HEK293 (cell line): ENCODE results near the gene ZNF587B.
"Not testable (repeated sequence)": the region's sequence is repeated elsewhere in the genome, so short reads cannot be mapped to it uniquely, and the experiment has no call there.

Experiments used
- CTCF ChIA-PET: fragments of 350-600 bp; formaldehyde crosslinking; extraction: SDS; loops from one replicate; lab custom pipeline; 2021; ENCODE audit warnings: antibody characterized with exemption; lab: Yijun Ruan, JAX
- POLR2A ChIA-PET: fragments of 300-600 bp; formaldehyde crosslinking; extraction: SDS; loops from one replicate; lab custom pipeline; 2020; ENCODE audit warnings: antibody characterized with exemption, inconsistent platforms; lab: Yijun Ruan, JAX
- H3K27ac ChIP-seq: fragments of 200-500 bp; sonication (Bioruptor generic); 2 replicates; pipeline ENCODE4 v1.5.1; 2014; ENCODE audit warnings: low read depth, low read length, control low read depth, inconsistent platforms; ENCODE audit errors: extremely low read depth
- H3K36me3 ChIP-seq, 2 experiments: fragments of 200-500 bp in 1 of 2; sonication (Bioruptor generic) in 1 of 2; 1 replicate in 1 of 2; 2 replicates in 1 of 2; pipeline ENCODE4 v1.5.1; 2014 to 2017; ENCODE audit warnings: inconsistent platforms in 2 of 2, low read length in 2 of 2; ENCODE audit not compliant: control insufficient read depth in 2 of 2, insufficient read depth in 1 of 2
- H3K4me1 ChIP-seq: fragments of 200-500 bp; sonication (Bioruptor generic); 2 replicates; pipeline ENCODE4 v1.5.1; 2014; ENCODE audit warnings: mild to moderate bottlenecking, low read length, inconsistent platforms; ENCODE audit not compliant: control insufficient read depth, insufficient read depth
- H3K4me3 ChIP-seq: 2 replicates; pipeline ENCODE4 v1.5.1; 2011; ENCODE audit warnings: low read depth, mild to moderate bottlenecking, control low read depth, low read length, moderate library complexity
- H3K9me3 ChIP-seq: fragments of 200-500 bp; sonication (Bioruptor generic); 2 replicates; pipeline ENCODE4 v1.5.1; 2014; ENCODE audit warnings: low read depth, low read length, inconsistent platforms; ENCODE audit not compliant: control insufficient read depth, insufficient read depth
- MZF1 ChIP-seq: fragments of 450-650 bp; formaldehyde crosslinking; IDR thresholded peaks from 2 replicates; pipeline ENCODE4 v1.5.1; 2017; ENCODE audit warnings: missing biosample characterization, missing genetic modification characterization, borderline replicate concordance
- OVOL3 ChIP-seq: fragments of 450-650 bp; formaldehyde crosslinking; IDR thresholded peaks from 2 replicates; pipeline ENCODE4 v1.5.1; 2016; ENCODE audit warnings: missing biosample characterization, missing genetic modification characterization
- SETDB1 ChIP-seq: IDR thresholded peaks from one replicate; pipeline ENCODE4 v1.6.1; 2017; ENCODE audit warnings: mild to moderate bottlenecking, low read length, moderate library complexity, mixed read lengths; ENCODE audit not compliant: insufficient read length
- SP2 ChIP-seq: fragments of 450-650 bp; formaldehyde crosslinking; IDR thresholded peaks from 2 replicates; pipeline ENCODE4 v1.5.1; 2016; ENCODE audit warnings: missing biosample characterization, missing genetic modification characterization
- ZFHX2 ChIP-seq: fragments of 450-650 bp; formaldehyde crosslinking; conservative IDR thresholded peaks from 2 replicates; pipeline ENCODE4 v1.5.1; 2016; ENCODE audit warnings: missing biosample characterization, missing genetic modification characterization
- ZNF16 ChIP-seq: fragments of 450-650 bp; formaldehyde crosslinking; IDR thresholded peaks from 2 replicates; pipeline ENCODE4 v1.5.1; 2016; ENCODE audit warnings: low read depth, missing biosample characterization, missing genetic modification characterization
- ZNF211 ChIP-seq: fragments of 450-650 bp; formaldehyde crosslinking; IDR thresholded peaks from 2 replicates; pipeline ENCODE4 v1.5.1; 2016; ENCODE audit warnings: low read depth, missing biosample characterization, missing genetic modification characterization
- ZNF221 ChIP-seq: fragments of 450-650 bp; formaldehyde crosslinking; IDR thresholded peaks from 2 replicates; pipeline ENCODE4 v1.5.1; 2017; ENCODE audit warnings: missing biosample characterization, missing genetic modification characterization, borderline replicate concordance
- ZNF292 ChIP-seq: fragments of 450-650 bp; formaldehyde crosslinking; IDR thresholded peaks from 2 replicates; pipeline ENCODE4 v1.5.1; 2016; ENCODE audit warnings: low read depth, missing biosample characterization, missing genetic modification characterization, borderline replicate concordance
- ZNF324 ChIP-seq: fragments of 450-650 bp; formaldehyde crosslinking; IDR thresholded peaks from 2 replicates; pipeline ENCODE4 v1.5.1; 2016; ENCODE audit warnings: missing biosample characterization, missing genetic modification characterization
- ZNF610 ChIP-seq: fragments of 450-650 bp; formaldehyde crosslinking; IDR thresholded peaks from 2 replicates; pipeline ENCODE4 v1.5.1; 2016; ENCODE audit warnings: missing biosample characterization, missing genetic modification characterization, borderline replicate concordance
- ZNF791 ChIP-seq: fragments of 450-650 bp; formaldehyde crosslinking; IDR thresholded peaks from 2 replicates; pipeline ENCODE4 v1.5.1; 2016; ENCODE audit warnings: missing biosample characterization, missing genetic modification characterization
- TF ChIP-seq, protein P1 (sequence below): fragments of 450-650 bp; formaldehyde crosslinking; IDR thresholded peaks from 2 replicates; pipeline ENCODE4 v1.5.1; 2016; ENCODE audit warnings: missing biosample characterization, missing genetic modification characterization
- TF ChIP-seq, protein P2 (sequence below): fragments of 450-650 bp; formaldehyde crosslinking; IDR thresholded peaks from 2 replicates; pipeline ENCODE4 v1.5.1; 2016; ENCODE audit warnings: missing biosample characterization, missing genetic modification characterization

The ZNF587B gene

GRCh38 chr19:57872450-57872849 lies 42.4 kb downstream of the ZNF587B start:
- TF ChIP-seq, protein P1, sequence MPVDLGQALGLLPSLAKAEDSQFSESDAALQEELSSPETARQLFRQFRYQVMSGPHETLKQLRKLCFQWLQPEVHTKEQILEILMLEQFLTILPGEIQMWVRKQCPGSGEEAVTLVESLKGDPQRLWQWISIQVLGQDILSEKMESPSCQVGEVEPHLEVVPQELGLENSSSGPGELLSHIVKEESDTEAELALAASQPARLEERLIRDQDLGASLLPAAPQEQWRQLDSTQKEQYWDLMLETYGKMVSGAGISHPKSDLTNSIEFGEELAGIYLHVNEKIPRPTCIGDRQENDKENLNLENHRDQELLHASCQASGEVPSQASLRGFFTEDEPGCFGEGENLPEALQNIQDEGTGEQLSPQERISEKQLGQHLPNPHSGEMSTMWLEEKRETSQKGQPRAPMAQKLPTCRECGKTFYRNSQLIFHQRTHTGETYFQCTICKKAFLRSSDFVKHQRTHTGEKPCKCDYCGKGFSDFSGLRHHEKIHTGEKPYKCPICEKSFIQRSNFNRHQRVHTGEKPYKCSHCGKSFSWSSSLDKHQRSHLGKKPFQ (tag by site-specific recombination): peak; percentile 80
- no peak for TF ChIP-seq ZNF211 (tag by site-specific recombination)
- peak; percentile 78 for TF ChIP-seq SETDB1
- TF ChIP-seq, all 188 proteins: peak for 2
- Histone ChIP-seq H3K4me3 (no peak overlapping the region), H3K27ac (no peak overlapping the region), H3K4me1 (no peaks in the 10 kb centered on the region), H3K36me3 (peaks cover 7 to 19% of the 10 kb centered on the region in 2 experiments), H3K9me3 (peaks cover 8% of the 10 kb centered on the region)
- ChIA-PET CTCF (no interaction called here), POLR2A (no interaction called here)

DNA sequence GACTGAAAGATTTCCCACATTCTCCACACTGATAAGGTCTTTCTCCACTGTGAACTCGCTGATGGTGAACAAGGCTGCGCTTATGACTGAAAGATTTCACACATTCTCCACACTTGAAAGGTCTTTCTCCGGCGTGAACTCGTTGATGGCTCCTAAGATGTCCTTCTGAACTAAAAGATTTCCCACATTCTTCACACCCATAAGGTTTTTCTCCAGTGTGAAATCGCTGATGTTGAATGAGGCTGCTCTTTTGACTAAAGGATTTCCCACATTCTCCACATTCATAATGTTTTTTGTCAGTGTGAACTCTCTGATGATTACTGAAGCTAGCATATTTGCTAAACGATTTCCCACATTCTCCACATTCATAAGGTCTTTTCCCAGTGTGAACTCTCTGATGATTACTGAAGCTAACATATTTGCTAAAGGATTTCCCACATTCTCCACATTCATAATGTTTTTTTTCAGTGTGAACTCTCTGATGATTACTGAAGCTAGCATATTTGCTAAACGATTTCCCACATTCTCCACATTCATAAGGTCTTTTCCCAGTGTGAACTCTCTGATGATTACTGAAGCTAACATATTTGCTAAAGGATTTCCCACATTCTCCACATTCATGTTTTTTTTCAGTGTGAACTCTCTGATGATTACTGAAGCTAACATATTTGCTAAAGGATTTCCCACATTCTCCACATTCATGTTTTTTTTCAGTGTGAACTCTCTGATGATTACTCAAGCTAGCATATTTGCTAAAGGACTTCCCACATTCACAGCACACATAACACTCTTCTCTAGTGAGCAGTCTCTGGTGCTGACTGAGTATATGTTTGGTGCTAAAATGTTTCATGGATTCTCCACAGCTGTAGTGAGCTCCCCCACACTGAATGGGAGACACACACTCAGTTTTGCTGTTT lies 44.0 kb downstream of the ZNF587B start:
- CTCF ChIA-PET, H3K9me3 ChIP-seq, H3K4me1 ChIP-seq, H3K27ac ChIP-seq, POLR2A ChIA-PET, H3K4me3 ChIP-seq: not testable (repeated sequence)
- TF ChIP-seq, protein P1 (tag by site-specific recombination): 0 out of 2 replicates have a peak, but pooled peaks have one; percentile 17
- TF ChIP-seq SETDB1: peak; percentile 93
- H3K36me3 ChIP-seq: peaks cover 0 to 12% of the 10 kb centered on the region in 2 experiments; a peak in 2 of 3 replicates

DNA sequence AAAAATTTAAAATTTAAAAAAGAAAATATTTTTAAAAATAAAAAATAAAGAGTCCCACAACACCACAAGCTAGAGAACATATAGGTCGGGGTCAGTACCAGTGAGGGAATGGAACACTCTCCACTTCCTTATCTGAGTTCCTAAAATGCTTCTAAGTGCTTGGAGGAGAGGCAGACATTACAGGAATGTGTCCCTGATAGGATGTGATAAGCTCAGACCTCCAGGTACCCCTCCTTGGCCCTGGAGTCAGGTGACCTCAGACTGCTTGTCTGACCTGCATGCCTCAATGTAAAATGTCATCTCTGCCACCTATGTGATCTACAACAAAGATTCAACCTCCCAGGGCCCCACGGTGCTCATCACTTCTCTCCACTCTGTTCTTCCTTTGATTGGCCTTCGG lies 55.9 kb downstream of the ZNF587B start:
- Histone ChIP-seq H3K9me3 (no peaks in the 10 kb centered on the region), H3K4me3 (no peak overlapping the region), H3K27ac (no peak overlapping the region), H3K4me1 (no peaks in the 10 kb centered on the region), H3K36me3 (no peaks in the 10 kb centered on the region; a peak in 1 of 3 replicates)
- POLR2A ChIA-PET: interaction anchor here (0.7 kb wide), 1 partner anchor 409 kb away, joined by 6 read pairs; no protein-coding TSS in a partner anchor
- CTCF ChIA-PET: interaction anchor here (0.5 kb wide), 1 partner anchor 1717 kb away, joined by 4 read pairs; no protein-coding TSS in a partner anchor
- TF ChIP-seq ZNF221 (tag by site-specific recombination) (no peak), ZNF791 (tag by site-specific recombination) (no peak)

- POLR2A ChIA-PET: interaction anchor here (1.3 kb wide), 1 partner anchor 73 kb away, joined by 3 read pairs; the partner anchor contains the start of gene ZNF552
- CTCF ChIA-PET: interaction anchor here (0.6 to 1.8 kb wide), 3 partner anchors 11 to 38 kb away, joined by 3 to 11 read pairs (median 3); no protein-coding TSS in a partner anchor
- H3K4me1 ChIP-seq: no peaks in the 10 kb centered on the region
- H3K9me3 ChIP-seq: no peaks in the 10 kb centered on the region
- no peaks in the 10 kb centered on the region; a peak in 1 of 3 replicates for H3K36me3 ChIP-seq
- H3K4me3 ChIP-seq: no peak overlapping the region
- no peak overlapping the region for H3K27ac ChIP-seq
- TF ChIP-seq ZNF211 (tag by site-specific recombination) (no peak), ZNF610 (tag by site-specific recombination) (no peak), SP2 (tag by site-specific recombination) (no peak), ZNF324 (no peak), ZFHX2 (no peak), ZNF292 (tag by site-specific recombination) (no peak), OVOL3 (tag by site-specific recombination) (no peak), MZF1 (tag by site-specific recombination) (no peak), ZNF16 (tag by site-specific recombination) (no peak)
- TF ChIP-seq, protein P2, sequence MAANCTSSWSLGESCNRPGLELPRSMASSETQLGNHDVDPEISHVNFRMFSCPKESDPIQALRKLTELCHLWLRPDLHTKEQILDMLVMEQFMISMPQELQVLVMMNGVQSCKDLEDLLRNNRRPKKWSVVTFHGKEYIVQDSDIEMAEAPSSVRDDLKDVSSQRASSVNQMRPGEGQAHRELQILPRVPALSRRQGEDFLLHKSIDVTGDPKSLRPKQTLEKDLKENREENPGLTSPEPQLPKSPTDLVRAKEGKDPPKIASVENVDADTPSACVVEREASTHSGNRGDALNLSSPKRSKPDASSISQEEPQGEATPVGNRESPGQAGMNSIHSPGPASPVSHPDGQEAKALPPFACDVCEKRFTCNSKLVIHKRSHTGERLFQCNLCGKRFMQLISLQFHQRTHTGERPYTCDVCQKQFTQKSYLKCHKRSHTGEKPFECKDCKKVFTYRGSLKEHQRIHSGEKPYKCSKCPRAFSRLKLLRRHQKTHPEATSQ (tag by site-specific recombination): no peak
These were observed 57.3 kb downstream of the ZNF587B start for GRCh38 chr19:57887195-57887941.
